ENCODE measurements around the gene AIFM2. TPM values are rescaled to one million over a fixed set of nuclear protein-coding genes. Genes with fewer than 3 reads are reported as not detected.

Gene AIFM2
- total RNA-seq, 5 donors from 2014 or later (not counting 1 experiment from before 2014, with no cell fraction given), result 3.2 to 5.8 (median 5.1) TPM

DNA sequence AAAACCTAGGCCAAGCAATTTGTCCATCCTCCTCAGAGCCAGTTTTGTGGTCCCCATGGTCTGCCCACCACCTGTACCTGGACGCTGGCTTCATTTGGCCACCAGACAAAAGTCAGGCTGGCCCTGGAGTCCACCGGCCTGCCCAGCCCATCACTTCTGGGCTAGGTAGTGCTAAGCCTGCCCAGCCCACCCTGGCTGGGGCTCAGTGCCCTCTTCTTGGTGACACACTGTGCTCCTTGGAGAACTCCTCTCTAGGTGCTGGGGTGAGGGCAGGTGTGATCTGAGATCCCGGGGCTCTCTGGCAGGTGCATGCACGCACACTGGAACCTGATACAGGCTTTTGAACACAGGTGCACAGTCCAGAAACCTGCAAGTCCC lies 1.1 kb downstream of the AIFM2 start:
- Mint-ChIP-seq H3K27me3 (no peaks in the 10 kb centered on the region), H3K27ac (peak overlapping the region in 1 of 2 donors; percentile 78), H3K9me3 (no peaks in the 10 kb centered on the region), H3K4me3 (peak overlapping the region; percentile 79 to 84 (median 82)), H3K4me1 (peaks cover 18 to 25% (median 23%) of the 10 kb centered on the region in 3 donors), H3K36me3 (peaks cover 3% of the 10 kb centered on the region)
- H3K4me3 ChIP-seq (ENCODE audit: control insufficient read depth in 1 of 2, extremely low read depth in 1 of 2, low read length in 1 of 2), result no peak overlapping the region
- ChIA-PET CTCF (no interaction called here), POLR2A (no interaction called here)
- peaks cover 0 to 19% of the 10 kb centered on the region in 2 experiments for H3K4me1 ChIP-seq (ENCODE audit: control insufficient read depth in 1 of 2, extremely low read depth in 1 of 2, insufficient read depth in 2 of 2, low read length in 2 of 2)
- H3K27me3 ChIP-seq (replicated peaks in 1 of 2; ENCODE audit: control insufficient read depth in 2 of 2, extremely low read depth in 1 of 2, insufficient read depth in 2 of 2, low read length in 1 of 2), result peaks cover 0 to 12% of the 10 kb centered on the region in 2 experiments
- no peaks in the 10 kb centered on the region for H3K9me3 ChIP-seq
- ATAC-seq (replicated peaks in 1 of 4) (no peak), DNase-seq (no peak)
- no peak overlapping the region for H3K27ac ChIP-seq (ENCODE audit: low read length)
- WGBS (ENCODE audit: insufficient coverage), result 100% methylated on average over 3 of the region's 4 CpGs
- H3K36me3 ChIP-seq (ENCODE audit: control insufficient read depth in 2 of 2, extremely low read depth in 1 of 2, insufficient read depth in 1 of 2, low read length in 1 of 2), result no peaks in the 10 kb centered on the region

GRCh38 chr10:70130878-70131559 lies 1.6 kb downstream of the AIFM2 start:
- Histone ChIP-seq H3K4me1 (ENCODE audit: control insufficient read depth in 1 of 2, extremely low read depth in 1 of 2, insufficient read depth in 2 of 2, low read length in 2 of 2) (peaks cover 0 to 19% of the 10 kb centered on the region in 2 experiments), H3K27ac (ENCODE audit: low read length) (no peak overlapping the region), H3K27me3 (replicated peaks in 1 of 2; ENCODE audit: control insufficient read depth in 2 of 2, extremely low read depth in 1 of 2, insufficient read depth in 2 of 2, low read length in 1 of 2) (peaks cover 0 to 12% of the 10 kb centered on the region in 2 experiments), H3K4me3 (ENCODE audit: control insufficient read depth in 1 of 2, extremely low read depth in 1 of 2, low read length in 1 of 2) (no peak overlapping the region), H3K9me3 (no peaks in the 10 kb centered on the region), H3K36me3 (ENCODE audit: control insufficient read depth in 2 of 2, extremely low read depth in 1 of 2, insufficient read depth in 1 of 2, low read length in 1 of 2) (no peaks in the 10 kb centered on the region)
- DNase-seq, result no peak
- ChIA-PET POLR2A (no interaction called here), CTCF (no interaction called here)
- Mint-ChIP-seq H3K27me3 (no peaks in the 10 kb centered on the region), H3K27ac (no peak overlapping the region), H3K4me3 (peak overlapping the region; percentile 3 to 39 (median 18)), H3K4me1 (peaks cover 18 to 25% (median 23%) of the 10 kb centered on the region in 3 donors), H3K9me3 (no peaks in the 10 kb centered on the region), H3K36me3 (peaks cover 2% of the 10 kb centered on the region)
- 98% methylated on average over 8 of the region's 10 CpGs for WGBS (ENCODE audit: insufficient coverage)
- no peak for ATAC-seq (replicated peaks in 1 of 4)

DNA sequence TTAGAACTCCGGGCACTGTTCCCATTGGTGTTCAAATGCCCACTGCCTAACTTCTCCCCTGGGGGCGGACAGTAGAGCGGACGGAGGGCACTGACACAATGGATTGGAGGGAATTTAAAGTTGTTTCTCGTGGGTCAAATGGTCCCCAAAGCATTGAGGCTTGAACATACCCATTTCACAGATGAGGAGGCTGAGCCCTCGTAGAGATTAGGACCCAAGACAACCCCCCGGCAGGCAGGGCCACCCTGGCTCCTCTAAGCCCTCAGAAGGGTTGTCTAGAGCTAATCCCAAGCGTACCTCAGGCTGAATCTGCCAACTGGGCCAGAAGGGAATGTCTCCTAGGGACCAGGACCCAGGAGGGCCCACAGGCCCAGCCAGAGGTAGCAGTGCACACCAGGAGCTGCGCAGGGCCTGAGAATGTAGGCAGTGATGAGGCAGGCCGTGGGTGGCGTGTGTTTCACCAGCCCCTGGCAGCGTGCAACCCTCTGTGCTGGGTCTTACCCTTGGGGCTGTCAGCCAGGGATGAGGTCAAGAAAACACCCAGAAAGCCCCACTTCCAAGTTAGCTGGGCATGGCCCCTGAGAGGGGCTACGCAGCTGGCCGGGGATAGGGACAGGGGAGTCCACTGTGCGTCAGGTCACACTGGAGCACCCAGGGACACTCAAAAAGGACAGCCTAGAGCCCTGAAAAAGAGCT lies 5.8 kb downstream of the AIFM2 start:
- CTCF ChIA-PET, result interaction anchor here (0.6 to 1.0 kb wide), 2 partner anchors 11 to 28 kb away, joined by 3 to 4 read pairs; no protein-coding TSS in a partner anchor
- peaks cover 11% of the 10 kb centered on the region for H3K36me3 Mint-ChIP-seq
- peaks cover 3 to 12% (median 10%) of the 10 kb centered on the region in 3 donors for H3K4me1 Mint-ChIP-seq
- peaks cover 0 to 8% of the 10 kb centered on the region in 2 experiments for H3K4me1 ChIP-seq (ENCODE audit: control insufficient read depth in 1 of 2, extremely low read depth in 1 of 2, insufficient read depth in 2 of 2, low read length in 2 of 2)
- H3K4me3 Mint-ChIP-seq, result no peak overlapping the region
- no peak for ATAC-seq (replicated peaks in 1 of 4)
- peaks cover 0 to 1% of the 10 kb centered on the region in 2 experiments for H3K27me3 ChIP-seq (replicated peaks in 1 of 2; ENCODE audit: control insufficient read depth in 2 of 2, extremely low read depth in 1 of 2, insufficient read depth in 2 of 2, low read length in 1 of 2)
- H3K9me3 Mint-ChIP-seq, result no peaks in the 10 kb centered on the region
- H3K27me3 Mint-ChIP-seq, result no peaks in the 10 kb centered on the region
- DNase-seq, result no peak
- H3K27ac Mint-ChIP-seq, result no peak overlapping the region
- H3K4me3 ChIP-seq (ENCODE audit: control insufficient read depth in 1 of 2, extremely low read depth in 1 of 2, low read length in 1 of 2), result no peak overlapping the region
- POLR2A ChIA-PET, result no interaction called here
- H3K27ac ChIP-seq (ENCODE audit: low read length), result no peak overlapping the region
- WGBS (ENCODE audit: insufficient coverage), result 98% methylated on average over 10 of the region's 15 CpGs
- no peaks in the 10 kb centered on the region for H3K36me3 ChIP-seq (ENCODE audit: control insufficient read depth in 2 of 2, extremely low read depth in 1 of 2, insufficient read depth in 1 of 2, low read length in 1 of 2)
- no peaks in the 10 kb centered on the region for H3K9me3 ChIP-seq

DNA sequence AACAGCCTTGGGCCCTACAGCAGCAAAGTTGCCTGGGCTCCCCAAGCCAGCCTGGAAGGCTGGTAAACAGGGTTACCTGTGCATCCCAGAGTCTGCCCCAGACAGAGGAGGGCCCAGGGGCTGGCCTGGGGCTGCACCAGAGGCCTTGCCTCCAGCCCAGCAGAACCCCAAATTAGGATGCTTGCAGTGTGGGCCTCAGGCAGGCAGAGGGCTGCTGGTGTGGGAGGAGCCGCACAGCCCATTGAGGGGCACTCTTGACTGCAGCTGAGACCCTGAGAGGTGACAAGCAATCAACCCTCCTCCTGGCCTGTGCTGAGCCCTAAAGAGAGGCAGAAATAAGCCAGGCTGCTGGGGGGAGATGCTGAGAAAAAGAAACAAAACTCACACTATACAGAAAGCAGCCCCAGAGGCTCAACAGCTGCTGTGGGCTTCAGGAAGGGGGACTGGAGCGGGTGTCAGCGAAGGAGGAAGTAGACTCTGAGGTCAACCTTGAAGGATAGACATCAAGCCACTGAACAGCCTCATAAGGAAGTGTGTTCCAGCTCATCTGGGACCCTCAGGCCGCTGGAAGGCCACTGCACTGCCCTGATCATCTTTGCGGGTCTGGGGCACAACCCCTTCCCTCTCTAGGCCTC lies 6.6 kb downstream of the AIFM2 start:
- Histone ChIP-seq H3K4me1 (ENCODE audit: control insufficient read depth in 1 of 2, extremely low read depth in 1 of 2, insufficient read depth in 2 of 2, low read length in 2 of 2) (no peaks in the 10 kb centered on the region), H3K27me3 (replicated peaks in 1 of 2; ENCODE audit: control insufficient read depth in 2 of 2, extremely low read depth in 1 of 2, insufficient read depth in 2 of 2, low read length in 1 of 2) (no peaks in the 10 kb centered on the region), H3K27ac (ENCODE audit: low read length) (no peak overlapping the region), H3K4me3 (ENCODE audit: control insufficient read depth in 1 of 2, extremely low read depth in 1 of 2, low read length in 1 of 2) (no peak overlapping the region), H3K9me3 (no peaks in the 10 kb centered on the region), H3K36me3 (ENCODE audit: control insufficient read depth in 2 of 2, extremely low read depth in 1 of 2, insufficient read depth in 1 of 2, low read length in 1 of 2) (peaks cover under 1 to 2% of the 10 kb centered on the region in 2 donors)
- ChIA-PET POLR2A (no interaction called here), CTCF (interaction anchor here in 1 of 2 donors (1.0 kb wide), 1 partner anchor 10 kb away, joined by 3 read pairs; no protein-coding TSS in a partner anchor)
- DNase-seq (no peak), ATAC-seq (replicated peaks in 1 of 4) (no peak)
- peaks cover 11% of the 10 kb centered on the region for H3K36me3 Mint-ChIP-seq
- H3K27me3 Mint-ChIP-seq, result no peaks in the 10 kb centered on the region
- WGBS (ENCODE audit: insufficient coverage), result 60% methylated on average over 1 of the region's 5 CpGs
- H3K4me3 Mint-ChIP-seq, result no peak overlapping the region
- peaks cover 0 to 5% (median 4%) of the 10 kb centered on the region in 3 donors for H3K4me1 Mint-ChIP-seq
- no peak overlapping the region for H3K27ac Mint-ChIP-seq
- H3K9me3 Mint-ChIP-seq, result no peaks in the 10 kb centered on the region

GRCh38 chr10:70124918-70125317 lies 7.7 kb downstream of the AIFM2 start:
- H3K27ac Mint-ChIP-seq, result no peak overlapping the region
- ChIA-PET CTCF (no interaction called here), POLR2A (no interaction called here)

GRCh38 chr10:70124415-70124814 lies 8.2 kb downstream of the AIFM2 start:
- CTCF ChIA-PET, result no interaction called here
- DNase-seq, result no peak
- Mint-ChIP-seq H3K36me3 (peaks cover 8% of the 10 kb centered on the region), H3K4me3 (no peak overlapping the region), H3K27me3 (no peaks in the 10 kb centered on the region), H3K4me1 (no peaks in the 10 kb centered on the region), H3K27ac (no peak overlapping the region), H3K9me3 (no peaks in the 10 kb centered on the region)
- Histone ChIP-seq H3K27me3 (replicated peaks in 1 of 2; ENCODE audit: control insufficient read depth in 2 of 2, extremely low read depth in 1 of 2, insufficient read depth in 2 of 2, low read length in 1 of 2) (no peaks in the 10 kb centered on the region), H3K36me3 (ENCODE audit: control insufficient read depth in 2 of 2, extremely low read depth in 1 of 2, insufficient read depth in 1 of 2, low read length in 1 of 2) (peaks cover 4 to 5% of the 10 kb centered on the region in 2 donors), H3K27ac (ENCODE audit: low read length) (no peak overlapping the region), H3K4me1 (ENCODE audit: control insufficient read depth in 1 of 2, extremely low read depth in 1 of 2, insufficient read depth in 2 of 2, low read length in 2 of 2) (no peaks in the 10 kb centered on the region), H3K9me3 (no peaks in the 10 kb centered on the region), H3K4me3 (ENCODE audit: control insufficient read depth in 1 of 2, extremely low read depth in 1 of 2, low read length in 1 of 2) (no peak overlapping the region)
- POLR2A ChIA-PET, result no interaction called here
- no CpG with 5 or more reads among the region's 1 CpG for WGBS (ENCODE audit: insufficient coverage)
- no peak for ATAC-seq (replicated peaks in 1 of 4)

More at GRCh38 chr10:70124918-70125317, 7.7 kb downstream of the AIFM2 start:
- Mint-ChIP-seq H3K4me3 (no peak overlapping the region), H3K36me3 (peaks cover 8% of the 10 kb centered on the region), H3K9me3 (no peaks in the 10 kb centered on the region), H3K4me1 (no peaks in the 10 kb centered on the region), H3K27me3 (no peaks in the 10 kb centered on the region)
- no CpG with 5 or more reads among the region's 3 CpGs for WGBS (ENCODE audit: insufficient coverage)
- Histone ChIP-seq H3K9me3 (no peaks in the 10 kb centered on the region), H3K4me3 (ENCODE audit: control insufficient read depth in 1 of 2, extremely low read depth in 1 of 2, low read length in 1 of 2) (no peak overlapping the region), H3K4me1 (ENCODE audit: control insufficient read depth in 1 of 2, extremely low read depth in 1 of 2, insufficient read depth in 2 of 2, low read length in 2 of 2) (no peaks in the 10 kb centered on the region), H3K27ac (ENCODE audit: low read length) (no peak overlapping the region), H3K27me3 (replicated peaks in 1 of 2; ENCODE audit: control insufficient read depth in 2 of 2, extremely low read depth in 1 of 2, insufficient read depth in 2 of 2, low read length in 1 of 2) (no peaks in the 10 kb centered on the region), H3K36me3 (ENCODE audit: control insufficient read depth in 2 of 2, extremely low read depth in 1 of 2, insufficient read depth in 1 of 2, low read length in 1 of 2) (peaks cover 4 to 5% of the 10 kb centered on the region in 2 donors)
- ATAC-seq (replicated peaks in 1 of 4) (no peak), DNase-seq (no peak)
